Activated CD8-positive, alpha-beta T cell treated with anti-CD3 and anti-CD28 coated beads, Interleukin-2, amount 10 ng/mL, durations not matched to agents 7 days and 5 days (primary cell): ENCODE measurements around the gene BRSK2. TPM values are rescaled to one million over a fixed set of nuclear protein-coding genes. Genes with fewer than 3 reads are reported as not detected.

Experiments used
- ATAC-seq: fragments of 150-1000 bp; cut with Tn5 transposase; one replicate; pipeline ENCODE4 v1.10.0; 2021; ENCODE audit warnings: moderate library complexity
- CTCF ChIA-PET: fragments of 350-600 bp; sonication (Branson Sonifier 250); formaldehyde crosslinking; loops from one replicate; lab custom pipeline; 2021; ENCODE audit warnings: antibody characterized with exemption; lab: Charles Lee
- POLR2A ChIA-PET: fragments of 350-600 bp; sonication (Branson Sonifier 250); formaldehyde crosslinking; loops from one replicate; lab custom pipeline; 2021; ENCODE audit warnings: antibody characterized with exemption; lab: Charles Lee
- DNase-seq: peaks from one replicate; pipeline ENCODE4 v3.0.0-alpha.2; 2020
- H3K27ac Mint-ChIP-seq: one replicate; pipeline ENCODE4 v1.8.0; 2021; ENCODE audit warnings: mild to moderate bottlenecking, mixed read lengths
- H3K27me3 Mint-ChIP-seq: one replicate; pipeline ENCODE4 v1.8.0; 2021; ENCODE audit warnings: low read depth, mixed read lengths
- H3K36me3 Mint-ChIP-seq: one replicate; pipeline ENCODE4 v1.8.0; 2021; ENCODE audit warnings: low read depth, mixed read lengths
- H3K4me1 Mint-ChIP-seq: one replicate; pipeline ENCODE4 v1.8.0; 2021; ENCODE audit warnings: low read depth, mixed read lengths
- H3K4me3 Mint-ChIP-seq: one replicate; pipeline ENCODE4 v1.8.0; 2021; ENCODE audit warnings: mild to moderate bottlenecking, mixed read lengths
- H3K9me3 Mint-ChIP-seq: one replicate; pipeline ENCODE4 v1.8.0; 2022; ENCODE audit warnings: mixed read lengths; ENCODE audit not compliant: insufficient read depth
- total RNA-seq, 2 experiments: library from RNA; stranded (reverse); gene quantifications; one replicate each; pipeline ENCODE4 v1.2.3, GENCODE V29; 2021

Gene BRSK2
- total RNA-seq, 2 experiments from 2014 or later: 0.39 TPM; not detected in 1

- no peak for ATAC-seq
- H3K4me3 Mint-ChIP-seq: no peak overlapping the region
- no peaks in the 10 kb centered on the region for H3K9me3 Mint-ChIP-seq
- H3K27me3 Mint-ChIP-seq: peaks cover 16% of the 10 kb centered on the region
- CTCF ChIA-PET: no interaction called here
- POLR2A ChIA-PET: no interaction called here
- H3K27ac Mint-ChIP-seq: no peak overlapping the region
- H3K36me3 Mint-ChIP-seq: no peaks in the 10 kb centered on the region
- no peak for DNase-seq
- H3K4me1 Mint-ChIP-seq: peaks cover 6% of the 10 kb centered on the region
Measured at GRCh38 chr11:1394936-1395772, 5.4 kb downstream of the BRSK2 start.

GRCh38 chr11:1395773-1396374, 6.1 kb downstream of the BRSK2 start:
- Mint-ChIP-seq H3K27me3 (peaks cover 16% of the 10 kb centered on the region), H3K27ac (no peak overlapping the region), H3K4me3 (no peak overlapping the region), H3K4me1 (peaks cover 6% of the 10 kb centered on the region), H3K36me3 (no peaks in the 10 kb centered on the region), H3K9me3 (no peaks in the 10 kb centered on the region)
- ChIA-PET POLR2A (no interaction called here), CTCF (no interaction called here)
- DNase-seq (no peak), ATAC-seq (no peak)

- DNase-seq (no peak), ATAC-seq (no peak)
- Mint-ChIP-seq H3K36me3 (no peaks in the 10 kb centered on the region), H3K9me3 (no peaks in the 10 kb centered on the region), H3K4me3 (no peak overlapping the region), H3K27me3 (peaks cover 10% of the 10 kb centered on the region), H3K4me1 (peaks cover 5% of the 10 kb centered on the region), H3K27ac (no peak overlapping the region)
- POLR2A ChIA-PET: no interaction called here
- CTCF ChIA-PET: no interaction called here
Measured at GRCh38 chr11:1396375-1396841, 6.7 kb downstream of the BRSK2 start.

GRCh38 chr11:1397146-1397861, 7.6 kb downstream of the BRSK2 start:
- ChIA-PET POLR2A (no interaction called here), CTCF (no interaction called here)
- H3K27me3 Mint-ChIP-seq: peaks cover 1% of the 10 kb centered on the region
- ATAC-seq (no peak), DNase-seq (no peak)
- no peaks in the 10 kb centered on the region for H3K9me3 Mint-ChIP-seq
- H3K4me1 Mint-ChIP-seq: no peaks in the 10 kb centered on the region
- no peaks in the 10 kb centered on the region for H3K36me3 Mint-ChIP-seq
- H3K4me3 Mint-ChIP-seq: no peak overlapping the region
- H3K27ac Mint-ChIP-seq: no peak overlapping the region

- Mint-ChIP-seq H3K4me1 (no peaks in the 10 kb centered on the region), H3K36me3 (no peaks in the 10 kb centered on the region), H3K27me3 (no peaks in the 10 kb centered on the region), H3K4me3 (no peak overlapping the region), H3K27ac (no peak overlapping the region), H3K9me3 (no peaks in the 10 kb centered on the region)
- CTCF ChIA-PET: no interaction called here
- POLR2A ChIA-PET: no interaction called here
- DNase-seq: no peak
- no peak for ATAC-seq
Measured at GRCh38 chr11:1397862-1398527, 8.3 kb downstream of the BRSK2 start.

- Mint-ChIP-seq H3K27me3 (no peaks in the 10 kb centered on the region), H3K27ac (no peak overlapping the region), H3K4me3 (no peak overlapping the region), H3K4me1 (no peaks in the 10 kb centered on the region), H3K36me3 (no peaks in the 10 kb centered on the region), H3K9me3 (no peaks in the 10 kb centered on the region)
- DNase-seq (no peak), ATAC-seq (no peak)
- POLR2A ChIA-PET: no interaction called here
- CTCF ChIA-PET: no interaction called here
Measured at GRCh38 chr11:1398528-1399235, 8.9 kb downstream of the BRSK2 start.

- no peak overlapping the region for H3K27ac Mint-ChIP-seq
- ChIA-PET CTCF (no interaction called here), POLR2A (no interaction called here)
- H3K4me1 Mint-ChIP-seq: no peaks in the 10 kb centered on the region
- no peaks in the 10 kb centered on the region for H3K27me3 Mint-ChIP-seq
- no peaks in the 10 kb centered on the region for H3K36me3 Mint-ChIP-seq
- H3K9me3 Mint-ChIP-seq: no peaks in the 10 kb centered on the region
- no peak overlapping the region for H3K4me3 Mint-ChIP-seq
- ATAC-seq (no peak), DNase-seq (no peak)
Measured at GRCh38 chr11:1399386-1400316, 9.9 kb downstream of the BRSK2 start.

- no peaks in the 10 kb centered on the region for H3K36me3 Mint-ChIP-seq
- ChIA-PET CTCF (no interaction called here), POLR2A (no interaction called here)
- no peaks in the 10 kb centered on the region for H3K27me3 Mint-ChIP-seq
- no peaks in the 10 kb centered on the region for H3K4me1 Mint-ChIP-seq
- ATAC-seq: no peak
- H3K4me3 Mint-ChIP-seq: no peak overlapping the region
- H3K27ac Mint-ChIP-seq: no peak overlapping the region
- DNase-seq: no peak
- no peaks in the 10 kb centered on the region for H3K9me3 Mint-ChIP-seq
Measured at GRCh38 chr11:1400317-1401170, 10.8 kb downstream of the BRSK2 start.

GRCh38 chr11:1401171-1401445, 11.4 kb downstream of the BRSK2 start:
- ATAC-seq (no peak), DNase-seq (no peak)
- ChIA-PET CTCF (no interaction called here), POLR2A (no interaction called here)
- Mint-ChIP-seq H3K4me1 (no peaks in the 10 kb centered on the region), H3K4me3 (no peak overlapping the region), H3K9me3 (no peaks in the 10 kb centered on the region), H3K27ac (no peak overlapping the region), H3K36me3 (no peaks in the 10 kb centered on the region), H3K27me3 (no peaks in the 10 kb centered on the region)

GRCh38 chr11:1401656-1402221, 12.0 kb downstream of the BRSK2 start:
- Mint-ChIP-seq H3K4me3 (no peak overlapping the region), H3K36me3 (no peaks in the 10 kb centered on the region), H3K9me3 (no peaks in the 10 kb centered on the region), H3K4me1 (no peaks in the 10 kb centered on the region), H3K27ac (no peak overlapping the region), H3K27me3 (no peaks in the 10 kb centered on the region)
- ChIA-PET CTCF (no interaction called here), POLR2A (no interaction called here)
- DNase-seq: peak; percentile 69
- ATAC-seq: peak; percentile 44
